SIG-M5 (cell line): ENCODE data around the gene SRGAP3.

Source experiments
- DNase-seq: peaks from one replicate; lab custom pipeline; 2025; lab: John Stamatoyannopoulos, UW

SRGAP3 gene

GRCh38 chr3:9225268-9225667 lies 24.2 kb downstream of the SRGAP3 start:
- DNase-seq = no peak

GRCh38 chr3:9224490-9224889 lies 25.0 kb downstream of the SRGAP3 start:
- DNase-seq = no peak

GRCh38 chr3:9223672-9224071 lies 25.8 kb downstream of the SRGAP3 start:
- no peak for DNase-seq

GRCh38 chr3:9222956-9223639 lies 26.3 kb downstream of the SRGAP3 start:
- no peak for DNase-seq

GRCh38 chr3:9222049-9222448 lies 27.4 kb downstream of the SRGAP3 start:
- no peak for DNase-seq

GRCh38 chr3:9218514-9218846 lies 31.0 kb downstream of the SRGAP3 start:
- no peak for DNase-seq

- no peak for DNase-seq
These were observed 31.5 kb downstream of the SRGAP3 start for GRCh38 chr3:9217784-9218513.

GRCh38 chr3:9216736-9217135 lies 32.7 kb downstream of the SRGAP3 start:
- DNase-seq = no peak

- no peak for DNase-seq
These were observed 34.8 kb downstream of the SRGAP3 start for GRCh38 chr3:9214599-9214998.

GRCh38 chr3:9214185-9214584 lies 35.3 kb downstream of the SRGAP3 start:
- no peak for DNase-seq

- no peak for DNase-seq
These were observed 36.3 kb downstream of the SRGAP3 start for GRCh38 chr3:9213019-9213634.

- no peak for DNase-seq
These were observed 38.1 kb downstream of the SRGAP3 start for GRCh38 chr3:9211155-9211950.

GRCh38 chr3:9209777-9210176 lies 39.7 kb downstream of the SRGAP3 start:
- DNase-seq = no peak

- no peak for DNase-seq
These were observed 40.8 kb downstream of the SRGAP3 start for GRCh38 chr3:9208605-9209152.

- no peak for DNase-seq
These were observed 42.2 kb downstream of the SRGAP3 start for GRCh38 chr3:9207116-9207763.

GRCh38 chr3:9206287-9206686 lies 43.2 kb downstream of the SRGAP3 start:
- DNase-seq = no peak

- no peak for DNase-seq
These were observed 43.9 kb downstream of the SRGAP3 start for GRCh38 chr3:9205345-9206143.

GRCh38 chr3:9204253-9204992 lies 45.0 kb downstream of the SRGAP3 start:
- no peak for DNase-seq

- DNase-seq = no peak
These were observed 46.1 kb downstream of the SRGAP3 start for GRCh38 chr3:9203317-9203716.

- DNase-seq = no peak
These were observed 46.9 kb downstream of the SRGAP3 start for GRCh38 chr3:9202546-9202945.
